Smooth muscle cell (in vitro differentiated cells): Measurements from ENCODE around the gene RBBP7. TPM values are rescaled to one million over a fixed set of nuclear protein-coding genes. Genes with fewer than 3 reads are reported as not detected.

Source experiments
- DNase-seq: peaks from one replicate; lab custom pipeline; 2025; ENCODE audit not compliant: unreplicated experiment; lab: John Stamatoyannopoulos, UW
- H2AFZ ChIP-seq: fragments of 200-600 bp; sonication (generic); 2 replicates; pipeline ENCODE4 v1.6.0; 2016; ENCODE audit warnings: antibody characterized with exemption, low read depth, mild to moderate bottlenecking
- H3F3A ChIP-seq: fragments of 200-600 bp; sonication (generic); 2 replicates; pipeline ENCODE4 v1.6.0; 2017; ENCODE audit warnings: antibody characterized with exemption, low read depth
- H3K27ac ChIP-seq: fragments of 200-600 bp; sonication (generic); 2 replicates; pipeline ENCODE4 v1.5.1; 2016; ENCODE audit warnings: low read depth, mild to moderate bottlenecking
- H3K27me3 ChIP-seq: fragments of 200-600 bp; sonication (generic); 2 replicates; pipeline ENCODE4 v1.6.1; 2016; ENCODE audit warnings: low read depth, mild to moderate bottlenecking
- H3K36me3 ChIP-seq: fragments of 200-600 bp; sonication (generic); 2 replicates; pipeline ENCODE4 v1.5.1; 2016; ENCODE audit warnings: low read depth
- H3K4me1 ChIP-seq: fragments of 200-600 bp; sonication (generic); 2 replicates; pipeline ENCODE4 v1.5.1; 2016; ENCODE audit warnings: low read depth
- H3K4me2 ChIP-seq: fragments of 200-600 bp; sonication (generic); 2 replicates; pipeline ENCODE4 v1.6.0; 2016; ENCODE audit warnings: mild to moderate bottlenecking
- H3K4me3 ChIP-seq: fragments of 200-600 bp; sonication (generic); 2 replicates; pipeline ENCODE4 v1.5.1; 2016; ENCODE audit warnings: mild to moderate bottlenecking
- H3K79me2 ChIP-seq: fragments of 200-600 bp; sonication (generic); 2 replicates; pipeline ENCODE4 v1.6.0; 2016; ENCODE audit warnings: low read depth, mild to moderate bottlenecking
- H3K9ac ChIP-seq: fragments of 200-600 bp; sonication (generic); 2 replicates; pipeline ENCODE4 v1.6.0; 2016; ENCODE audit warnings: low read depth
- H3K9me3 ChIP-seq: fragments of 200-600 bp; sonication (generic); replicated peaks from 2 replicates; pipeline ENCODE4 v1.5.1; 2016; ENCODE audit warnings: low read depth
- H4K20me1 ChIP-seq: fragments of 200-600 bp; sonication (generic); 2 replicates; pipeline ENCODE4 v1.6.0; 2016; ENCODE audit warnings: low read depth
- CTCF ChIP-seq: fragments of 200-600 bp; sonication (generic); IDR thresholded peaks from 2 replicates; pipeline ENCODE4 v1.5.1; 2017; ENCODE audit warnings: borderline replicate concordance, mild to moderate bottlenecking, antibody characterized with exemption; ENCODE audit not compliant: insufficient read depth, poor library complexity, severe bottlenecking
- WGBS: methylation state at CpG from one replicate; pipeline ENCODE4 v1.1.7; 2016; ENCODE audit warnings: low lambda C conversion rate; 5-methylcytosine and 5-hydroxymethylcytosine counted together
- polyA plus RNA-seq: library from polyadenylated mRNA; unstranded; fragments of >200 nt; fragmentation: Nextera tagmentation; extraction: Ambion mirVana; gene quantifications from 2 replicates; pipeline ENCODE4 v1.2.1, GENCODE V29; 2016
- total RNA-seq: library from RNA; depleted of rRNA; stranded (reverse); fragments of >200 nt; gene quantifications from 2 replicates; pipeline ENCODE4 v1.2.3, GENCODE V29; 2014

The RBBP7 gene
- total and polyA plus RNA-seq, 2 experiments from 2014 or later = 116 to 147 TPM

GRCh38 chrX:16836371-16836770 lies 33.8 kb downstream of the RBBP7 start:
- no peak for DNase-seq
- WGBS = 65% methylated on average over 9 of the region's 9 CpGs

GRCh38 chrX:16834806-16835205 lies 35.4 kb downstream of the RBBP7 start:
- peaks cover 4% of the 10 kb centered on the region for H3K36me3 ChIP-seq
- no peaks in the 10 kb centered on the region for H3F3A ChIP-seq
- H3K79me2 ChIP-seq = no peaks in the 10 kb centered on the region
- no peak for TF ChIP-seq CTCF
- H2AFZ ChIP-seq = no peak overlapping the region
- no peak for DNase-seq
- H3K9me3 ChIP-seq = no peaks in the 10 kb centered on the region
- H3K4me1 ChIP-seq = peaks cover 20% of the 10 kb centered on the region
- H3K4me3 ChIP-seq = no peak overlapping the region
- no peak overlapping the region for H3K9ac ChIP-seq
- H3K4me2 ChIP-seq = no peak overlapping the region
- H4K20me1 ChIP-seq = no peaks in the 10 kb centered on the region
- 82% methylated on average over 6 of the region's 6 CpGs for WGBS
- no peaks in the 10 kb centered on the region for H3K27me3 ChIP-seq
- H3K27ac ChIP-seq = no peak overlapping the region

More at GRCh38 chrX:16836371-16836770, 33.8 kb downstream of the RBBP7 start:
- Histone ChIP-seq H3K4me3 (no peak overlapping the region), H4K20me1 (no peaks in the 10 kb centered on the region), H3K27ac (no peak overlapping the region), H3K36me3 (peaks cover 4% of the 10 kb centered on the region), H3K79me2 (no peaks in the 10 kb centered on the region), H3K9ac (no peak overlapping the region), H3K4me2 (no peak overlapping the region), H2AFZ (no peak overlapping the region), H3K4me1 (peaks cover 22% of the 10 kb centered on the region), H3F3A (peaks cover 3% of the 10 kb centered on the region), H3K27me3 (no peaks in the 10 kb centered on the region), H3K9me3 (no peaks in the 10 kb centered on the region)
- peak; percentile 47 for TF ChIP-seq CTCF

- no peaks in the 10 kb centered on the region for H3F3A ChIP-seq
- H3K36me3 ChIP-seq = peaks cover 4% of the 10 kb centered on the region
- no peak overlapping the region for H3K9ac ChIP-seq
- no peak overlapping the region for H2AFZ ChIP-seq
- no peak overlapping the region for H3K4me2 ChIP-seq
- no peak overlapping the region for H3K4me3 ChIP-seq
- no peak overlapping the region for H3K27ac ChIP-seq
- no peak for DNase-seq
- peaks cover 5% of the 10 kb centered on the region for H3K4me1 ChIP-seq
- H4K20me1 ChIP-seq = no peaks in the 10 kb centered on the region
- H3K9me3 ChIP-seq = no peaks in the 10 kb centered on the region
- no peak for TF ChIP-seq CTCF
- no peaks in the 10 kb centered on the region for H3K79me2 ChIP-seq
- 92% methylated on average over 5 of the region's 5 CpGs for WGBS
- no peaks in the 10 kb centered on the region for H3K27me3 ChIP-seq
These were observed 37.9 kb downstream of the RBBP7 start for GRCh38 chrX:16832301-16832700.

- WGBS = 82% methylated on average over 6 of the region's 6 CpGs
- H4K20me1 ChIP-seq = no peaks in the 10 kb centered on the region
- no peak overlapping the region for H2AFZ ChIP-seq
- no peak for DNase-seq
- H3K27me3 ChIP-seq = no peaks in the 10 kb centered on the region
- H3K79me2 ChIP-seq = no peaks in the 10 kb centered on the region
- no peak for TF ChIP-seq CTCF
- no peak overlapping the region for H3K9ac ChIP-seq
- H3K4me2 ChIP-seq = no peak overlapping the region
- H3K4me1 ChIP-seq = no peaks in the 10 kb centered on the region
- H3F3A ChIP-seq = peaks cover 5% of the 10 kb centered on the region
- H3K4me3 ChIP-seq = no peak overlapping the region
- H3K27ac ChIP-seq = no peak overlapping the region
- H3K9me3 ChIP-seq = no peaks in the 10 kb centered on the region
- no peaks in the 10 kb centered on the region for H3K36me3 ChIP-seq
These were observed 41.8 kb downstream of the RBBP7 start for GRCh38 chrX:16828124-16828908.
